Renal pelvis (tissue), 4 donors: ENCODE measurements around the gene SUMO4. TPM values are rescaled to one million over a fixed set of nuclear protein-coding genes. Genes with fewer than 3 reads are reported as not detected.
"Not testable (repeated sequence)": the region's sequence is repeated elsewhere in the genome, so short reads cannot be mapped to it uniquely, and the experiment has no call there.

Experiments
- DNase-seq: peaks from one replicate; pipeline ENCODE4 v3.0.0-alpha.2; 2013
- polyA plus RNA-seq, 3 donors: library from polyadenylated mRNA; unstranded; fragments of 120-200 nt; gene quantifications; one replicate each; pipeline ENCODE4 v1.2.1, GENCODE V29; 2013; ENCODE audit not compliant: insufficient read length in 3 of 3

Gene SUMO4
- polyA plus RNA-seq, 3 donors: 0.55 to 1.4 (median 0.73) TPM

- DNase-seq: no peak
Measured at GRCh38 chr6:149429427-149430360, 29.6 kb downstream of the SUMO4 start.

GRCh38 chr6:149431905-149432775, 32.1 kb downstream of the SUMO4 start:
- peak; percentile 80 for DNase-seq

GRCh38 chr6:149433405-149433804, 33.3 kb downstream of the SUMO4 start:
- DNase-seq: no peak

GRCh38 chr6:149433881-149434280, 33.8 kb downstream of the SUMO4 start:
- DNase-seq: no peak

GRCh38 chr6:149435919-149436586, 36.0 kb downstream of the SUMO4 start:
- DNase-seq: no peak

GRCh38 chr6:149436647-149437046, 36.6 kb downstream of the SUMO4 start:
- no peak for DNase-seq

GRCh38 chr6:149437212-149437611, 37.1 kb downstream of the SUMO4 start:
- no peak for DNase-seq

- no peak for DNase-seq
Measured at GRCh38 chr6:149438855-149439254, 38.8 kb downstream of the SUMO4 start.

- no peak for DNase-seq
Measured at GRCh38 chr6:149439626-149440025, 39.6 kb downstream of the SUMO4 start.

GRCh38 chr6:149440735-149441671, 40.9 kb downstream of the SUMO4 start:
- peak; percentile 40 for DNase-seq

GRCh38 chr6:149441740-149442139, 41.7 kb downstream of the SUMO4 start:
- no peak for DNase-seq

- no peak for DNase-seq
Measured at GRCh38 chr6:149443411-149444181, 43.5 kb downstream of the SUMO4 start.

- not testable (repeated sequence) for DNase-seq
Measured at GRCh38 chr6:149444360-149445094, 44.5 kb downstream of the SUMO4 start.

GRCh38 chr6:149445095-149445466, 45.0 kb downstream of the SUMO4 start:
- no peak for DNase-seq

GRCh38 chr6:149445573-149445972, 45.5 kb downstream of the SUMO4 start:
- DNase-seq: no peak

- no peak for DNase-seq
Measured at GRCh38 chr6:149446791-149447376, 46.8 kb downstream of the SUMO4 start.

GRCh38 chr6:149448821-149449453, 48.9 kb downstream of the SUMO4 start:
- no peak for DNase-seq
